Endothelial cell of umbilical vein (primary cell): Measurements from ENCODE around the gene P3H1. TPM values are rescaled to one million over a fixed set of nuclear protein-coding genes. Genes with fewer than 3 reads are reported as not detected.

Source experiments
- BruUV-seq: library from RNA; stranded (reverse); fragments of 400-500 nt; replicated peaks from 2 replicates; lab custom pipeline; 2021; lab: Mats Ljungman, UMichigan
- CTCF ChIA-PET: fragments of 300-600, 350-600 bp; sonication (Branson Sonifier 250); formaldehyde crosslinking; loops from one replicate; lab custom pipeline; 2021; ENCODE audit warnings: antibody characterized with exemption, inconsistent platforms; lab: Charles Lee
- POLR2A ChIA-PET: fragments of 300-600, 350-600 bp; sonication (Branson Sonifier 250); formaldehyde crosslinking; loops from one replicate; lab custom pipeline; 2021; ENCODE audit warnings: antibody characterized with exemption, inconsistent platforms; lab: Charles Lee
- DNase-seq: peaks from one replicate; pipeline ENCODE4 v3.0.0-alpha.2; 2011; ENCODE audit warnings: low read depth, low spot score
- FAIRE-seq: peaks from 2 replicates; lab custom pipeline; 2011; peaks lifted over from hg19 to GRCh38; lab: Jason Lieb, UNC
- H2AFZ ChIP-seq: 2 replicates; pipeline ENCODE4 v1.6.0; 2012; ENCODE audit warnings: low read depth, low read length, control low read depth, inconsistent platforms
- H3K27ac ChIP-seq: 2 replicates; pipeline ENCODE4 v1.5.1; 2011; ENCODE audit warnings: low read depth, mild to moderate bottlenecking, control low read depth, low read length, moderate library complexity; ENCODE audit not compliant: insufficient read depth
- H3K27me3 ChIP-seq, 2 experiments: 2 replicates each; pipeline versions ENCODE4 v1.6.0 to v1.6.1; 2011; ENCODE audit warnings: low read length in 2 of 2, mixed read lengths in 1 of 2; ENCODE audit not compliant: control insufficient read depth in 2 of 2, insufficient read depth in 2 of 2
- H3K36me3 ChIP-seq, 2 experiments: 2 replicates in 1 of 2; 3 replicates in 1 of 2; pipeline ENCODE4 v1.5.1; 2011; ENCODE audit warnings: low read length in 2 of 2, mild to moderate bottlenecking in 1 of 2, moderate library complexity in 1 of 2; ENCODE audit not compliant: control insufficient read depth in 2 of 2, insufficient read depth in 2 of 2; ENCODE audit errors: extremely low read depth in 1 of 2
- H3K4me1 ChIP-seq: 3 replicates; pipeline ENCODE4 v1.5.1; 2011; ENCODE audit warnings: mild to moderate bottlenecking, low read length; ENCODE audit not compliant: control insufficient read depth, insufficient read depth; ENCODE audit errors: extremely low read depth
- H3K4me2 ChIP-seq: 2 replicates; pipeline ENCODE4 v1.6.1; 2011; ENCODE audit warnings: low read length, control low read depth, mixed read lengths; ENCODE audit not compliant: insufficient read depth
- H3K4me3 ChIP-seq, 3 experiments: fragments of 200-600 bp in 1 of 3; sonication (generic), shearing (Covaris generic) in 1 of 3; replicated peaks in 1 of 3; 2 replicates each; pipeline ENCODE4 v1.5.1; 2011 to 2016; ENCODE audit warnings: control low read depth in 3 of 3, low read length in 3 of 3, mild to moderate bottlenecking in 2 of 3, inconsistent platforms in 1 of 3, low read depth in 1 of 3, moderate library complexity in 1 of 3; ENCODE audit not compliant: insufficient read depth in 1 of 3
- H3K79me2 ChIP-seq: 2 replicates; pipeline ENCODE4 v1.6.0; 2012; ENCODE audit warnings: low read length, inconsistent platforms; ENCODE audit not compliant: control insufficient read depth, insufficient read depth
- H3K9ac ChIP-seq: replicated peaks from 2 replicates; pipeline ENCODE3; 2011; ENCODE audit warnings: low read length, control low read depth; ENCODE audit not compliant: insufficient read depth; ENCODE audit errors: extremely low read depth
- H3K9me1 ChIP-seq: replicated peaks from 3 replicates; pipeline ENCODE4 v1.6.0; 2011; ENCODE audit warnings: mild to moderate bottlenecking, low read length; ENCODE audit not compliant: control insufficient read depth, insufficient read depth; ENCODE audit errors: extremely low read depth
- H3K9me3 ChIP-seq: replicated peaks from 2 replicates; pipeline ENCODE4 v1.5.1; 2012; ENCODE audit warnings: low read length, inconsistent platforms; ENCODE audit not compliant: control insufficient read depth, insufficient read depth
- H4K20me1 ChIP-seq: replicated peaks from 2 replicates; pipeline ENCODE3; 2011; ENCODE audit warnings: mild to moderate bottlenecking, low read length; ENCODE audit not compliant: control insufficient read depth, insufficient read depth; ENCODE audit errors: extremely low read depth
- EZH2 ChIP-seq: IDR thresholded peaks from 2 replicates; pipeline ENCODE4 v1.6.1; 2012; ENCODE audit warnings: borderline replicate concordance, low read depth, mild to moderate bottlenecking, moderate library complexity, low read length, inconsistent platforms; ENCODE audit not compliant: severe bottlenecking
- FOS ChIP-seq: IDR thresholded peaks from 2 replicates; pipeline ENCODE4 v1.6.1; 2011; ENCODE audit warnings: mild to moderate bottlenecking, low read length, moderate library complexity, borderline replicate concordance; ENCODE audit not compliant: insufficient read depth
- GATA2 ChIP-seq: IDR thresholded peaks from 2 replicates; pipeline ENCODE4 v1.7.0; 2011; ENCODE audit warnings: low read depth, mild to moderate bottlenecking, moderate library complexity, mixed read lengths, low read length; ENCODE audit not compliant: insufficient read length, insufficient read depth
- JUN ChIP-seq: IDR thresholded peaks from 2 replicates; pipeline ENCODE4 v1.6.1; 2011; ENCODE audit warnings: borderline replicate concordance, low read depth; ENCODE audit not compliant: insufficient read length, insufficient read depth
- MAX ChIP-seq: IDR thresholded peaks from 2 replicates; pipeline ENCODE4 v1.6.1; 2011; ENCODE audit not compliant: insufficient read depth, insufficient read length
- MYC ChIP-seq: IDR thresholded peaks from one replicate; pipeline ENCODE4 v1.6.1; 2011; ENCODE audit warnings: mild to moderate bottlenecking, low read depth, low read length
- POLR2AphosphoS5 ChIP-seq: IDR thresholded peaks from 2 replicates; pipeline ENCODE4 v1.6.1; 2012; ENCODE audit warnings: low read depth, mild to moderate bottlenecking, control low read depth, low read length, moderate library complexity; ENCODE audit not compliant: insufficient read depth
- dilution Hi-C: fragments of 300-500 bp; cut with MboI; formaldehyde crosslinking; loops from one replicate; pipeline ENCODE4 v1.15.0; 2019; ENCODE audit warnings: low sequenced_read_pairs; ENCODE audit not compliant: extremely low pct_ligation_motif_present
- intact Hi-C: fragments of 100-400 bp; cut with micrococcal nuclease; formaldehyde crosslinking; loops from one replicate; pipeline ENCODE4 v1.10.0; 2022
- polyA plus RNA-seq, 4 experiments: library from polyadenylated mRNA; depleted of rRNA in 3 of 4; stranded (reverse) in 3 of 4; unstranded in 1 of 4; fragments of >200 nt; gene quantifications; 2 replicates each; pipeline versions ENCODE4 v1.2.1 to v1.2.3, GENCODE V29; 2011 to 2012; ENCODE audit warnings: missing spikeins in 1 of 4
- total RNA-seq: library from RNA; stranded (reverse); gene quantifications from 2 replicates; pipeline ENCODE4 v1.2.3, GENCODE V29; 2021
- TF ChIP-seq, protein P1 (sequence below), 2 donors: IDR thresholded peaks; 1 replicate in 1 of 2; 2 replicates in 1 of 2; pipeline ENCODE4 v1.5.1; 2011; ENCODE audit warnings: low read length in 2 of 2, mild to moderate bottlenecking in 2 of 2, moderate library complexity in 2 of 2, control low read depth in 1 of 2, inconsistent platforms in 1 of 2, low read depth in 1 of 2; ENCODE audit not compliant: insufficient read depth in 1 of 2; ENCODE audit errors: extremely low read depth in 1 of 2

The P3H1 gene
- total and polyA plus RNA-seq, 2 donors (not counting 3 experiments of a cell fraction or from before 2014, with no cell fraction given): 136 to 194 TPM

- Histone ChIP-seq H2AFZ (no peak overlapping the region), H3K27me3 (no peaks in the 10 kb centered on the region), H3K4me2 (no peak overlapping the region), H3K9me1 (no peaks in the 10 kb centered on the region), H3K9me3 (no peaks in the 10 kb centered on the region), H3K9ac (no peak overlapping the region), H3K27ac (no peak overlapping the region), H3K79me2 (no peaks in the 10 kb centered on the region), H3K36me3 (no peaks in the 10 kb centered on the region), H3K4me1 (no peaks in the 10 kb centered on the region), H4K20me1 (no peaks in the 10 kb centered on the region), H3K4me3 (no peak overlapping the region)
- no peak for FAIRE-seq
- intact Hi-C loops (no loop called here), dilution Hi-C loops (no loop called here)
- ChIA-PET CTCF (no interaction called here), POLR2A (interaction anchor here (0.6 kb wide), 1 partner anchor 143 kb away, joined by 5 read pairs; no protein-coding TSS in a partner anchor)
- TF ChIP-seq GATA2 (no peak), EZH2 (no peak), FOS (no peak)
- DNase-seq: no peak
- no TSS peak for BruUV-seq
Observed at GRCh38 chr1:42732126-42732680, 34.6 kb downstream of the P3H1 start.

DNA sequence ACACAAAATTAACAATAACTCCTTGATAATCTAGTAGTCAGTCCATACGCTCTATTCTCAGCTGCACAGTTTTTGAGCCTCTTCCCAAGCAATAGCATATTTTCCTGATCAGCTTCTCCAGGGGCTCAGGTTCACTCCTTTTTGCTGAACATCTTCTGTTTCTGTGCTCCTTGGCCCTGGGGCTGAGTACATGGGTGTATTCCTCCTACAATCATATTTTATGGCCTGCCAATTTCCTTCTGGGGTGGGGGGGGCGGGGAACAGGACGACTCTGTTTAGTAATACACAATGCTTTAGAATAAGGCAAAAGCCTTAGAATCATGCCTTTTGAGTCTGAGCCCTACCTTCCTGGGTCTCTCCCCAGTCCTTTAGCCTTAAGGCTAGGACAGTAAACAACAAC, 35.2 kb downstream of the P3H1 start:
- H4K20me1 ChIP-seq: no peaks in the 10 kb centered on the region
- H3K9me3 ChIP-seq: no peaks in the 10 kb centered on the region
- H3K9me1 ChIP-seq: no peaks in the 10 kb centered on the region
- dilution Hi-C loops (no loop called here), intact Hi-C loops (loop anchor here (2.0 kb wide), 1 partner anchor 153 kb away; no protein-coding TSS in a partner anchor)
- CTCF ChIA-PET: no interaction called here
- FAIRE-seq: no peak
- H3K79me2 ChIP-seq: no peaks in the 10 kb centered on the region
- H3K27me3 ChIP-seq: no peaks in the 10 kb centered on the region
- H3K4me1 ChIP-seq: no peaks in the 10 kb centered on the region
- H3K36me3 ChIP-seq: no peaks in the 10 kb centered on the region
- no peak overlapping the region for H3K4me2 ChIP-seq
- no peak overlapping the region for H3K27ac ChIP-seq
- H3K9ac ChIP-seq: no peak overlapping the region
- H2AFZ ChIP-seq: no peak overlapping the region
- TF ChIP-seq FOS: no peak
- no peak for TF ChIP-seq POLR2AphosphoS5
- TF ChIP-seq MYC: no peak
- TF ChIP-seq EZH2: no peak
- TF ChIP-seq MAX: no peak
- TF ChIP-seq GATA2: no peak
- TF ChIP-seq JUN: no peak
- TF ChIP-seq, protein P1, sequence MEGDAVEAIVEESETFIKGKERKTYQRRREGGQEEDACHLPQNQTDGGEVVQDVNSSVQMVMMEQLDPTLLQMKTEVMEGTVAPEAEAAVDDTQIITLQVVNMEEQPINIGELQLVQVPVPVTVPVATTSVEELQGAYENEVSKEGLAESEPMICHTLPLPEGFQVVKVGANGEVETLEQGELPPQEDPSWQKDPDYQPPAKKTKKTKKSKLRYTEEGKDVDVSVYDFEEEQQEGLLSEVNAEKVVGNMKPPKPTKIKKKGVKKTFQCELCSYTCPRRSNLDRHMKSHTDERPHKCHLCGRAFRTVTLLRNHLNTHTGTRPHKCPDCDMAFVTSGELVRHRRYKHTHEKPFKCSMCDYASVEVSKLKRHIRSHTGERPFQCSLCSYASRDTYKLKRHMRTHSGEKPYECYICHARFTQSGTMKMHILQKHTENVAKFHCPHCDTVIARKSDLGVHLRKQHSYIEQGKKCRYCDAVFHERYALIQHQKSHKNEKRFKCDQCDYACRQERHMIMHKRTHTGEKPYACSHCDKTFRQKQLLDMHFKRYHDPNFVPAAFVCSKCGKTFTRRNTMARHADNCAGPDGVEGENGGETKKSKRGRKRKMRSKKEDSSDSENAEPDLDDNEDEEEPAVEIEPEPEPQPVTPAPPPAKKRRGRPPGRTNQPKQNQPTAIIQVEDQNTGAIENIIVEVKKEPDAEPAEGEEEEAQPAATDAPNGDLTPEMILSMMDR (IDR thresholded peaks at IDR 0.05; ENCODE audit: extremely low read depth in 1 of 2, insufficient read depth in 1 of 2, low read depth in 1 of 2, low read length in 2 of 2): no peak
- DNase-seq: no peak
- H3K4me3 ChIP-seq: no peak overlapping the region
- POLR2A ChIA-PET: no interaction called here
- no TSS peak for BruUV-seq
